ENCODE data around the gene DNAJC8. TPM values are rescaled to one million over a fixed set of nuclear protein-coding genes. Genes with fewer than 3 reads are reported as not detected.

Gene DNAJC8, protein sequence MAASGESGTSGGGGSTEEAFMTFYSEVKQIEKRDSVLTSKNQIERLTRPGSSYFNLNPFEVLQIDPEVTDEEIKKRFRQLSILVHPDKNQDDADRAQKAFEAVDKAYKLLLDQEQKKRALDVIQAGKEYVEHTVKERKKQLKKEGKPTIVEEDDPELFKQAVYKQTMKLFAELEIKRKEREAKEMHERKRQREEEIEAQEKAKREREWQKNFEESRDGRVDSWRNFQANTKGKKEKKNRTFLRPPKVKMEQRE
- 121 TPM for total RNA-seq (2013)
- polyA plus RNA-seq (100 to 1,000 TPM in 2 of 3 donors, 10 to 100 TPM in 1; 30.6 to 118 (median 113) TPM), polyA minus RNA-seq (17.3 and 41.1 TPM in 2 replicates), total RNA-seq (38.0 to 107 (median 61.0) reads per million in 11 experiments)

DNA sequence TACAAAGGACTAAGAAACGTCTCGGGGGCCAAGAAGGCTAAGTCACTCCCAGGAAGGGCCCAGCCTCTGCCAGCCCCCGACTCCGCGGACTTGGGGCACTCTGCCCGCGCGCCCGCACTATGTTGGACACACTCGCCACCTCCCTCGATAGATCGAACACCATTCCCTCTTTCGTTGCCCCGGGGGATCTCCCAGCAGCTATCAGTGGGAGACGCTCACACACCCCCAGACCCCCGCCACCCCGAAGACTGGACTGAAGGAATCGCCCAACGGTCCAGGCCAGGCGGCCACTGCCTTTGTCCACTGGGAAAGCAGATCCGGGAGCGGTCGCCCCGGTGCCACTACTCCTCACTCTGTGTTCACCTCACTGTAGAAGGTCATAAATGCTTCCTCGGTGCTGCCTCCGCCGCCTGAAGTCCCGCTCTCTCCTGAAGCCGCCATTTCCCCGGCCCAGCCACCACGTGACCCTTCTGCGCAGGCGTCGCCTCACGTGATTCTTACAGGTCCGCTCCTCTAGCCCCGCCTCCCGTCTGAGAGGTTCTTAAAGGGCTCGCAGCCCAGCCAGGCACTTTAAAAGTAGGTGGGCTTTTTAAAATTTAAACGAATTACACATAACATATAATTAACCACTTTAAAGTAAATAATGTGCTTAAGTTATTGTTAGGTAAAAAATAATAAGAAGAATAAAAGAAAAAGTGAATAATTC, at the start of gene DNAJC8:
Gene DNAJC8 (minus strand): TSS at position 472 of the 706 bp plus-strand sequence. CDS start 31 bp downstream, at position 441.
- Histone ChIP-seq H3K27ac (ENCODE audit: low read depth in 1 of 2, low read length in 2 of 2) (peak within 1 kb of the TSS; percentile 58 to 92), H3K4me3 (replicated peaks in 1 of 3; ENCODE audit: low read depth in 2 of 3, low read length in 3 of 3) (peak within 1 kb of the TSS; percentile 75 to 90 (median 84)), H3K27me3 (ENCODE audit: control insufficient read depth in 2 of 2, insufficient read depth in 2 of 2, low read length in 2 of 2) (no peaks in the 10 kb centered on the region), H3K4me1 (ENCODE audit: control insufficient read depth in 1 of 2, insufficient read depth in 2 of 2, low read length in 2 of 2) (peaks cover 35 to 43% of the 10 kb centered on the region in 2 donors), H4K20me1 (ENCODE audit: insufficient read depth, low read length) (no peaks in the 10 kb centered on the region), H2AFZ (ENCODE audit: insufficient read depth, low read depth, low read length, poor library complexity, severe bottlenecking) (peak within 1 kb of the TSS; percentile 91), H3K9me3 (replicated peaks in 1 of 2; ENCODE audit: control insufficient read depth in 1 of 2, insufficient read depth in 1 of 2, low read length in 2 of 2) (no peaks in the 10 kb centered on the region), H3K9ac (ENCODE audit: insufficient read depth, low read length, poor library complexity, severe bottlenecking) (peak within 1 kb of the TSS; percentile 91), H3K4me2 (replicated peaks; ENCODE audit: extremely low read depth, low read length, poor library complexity, severe bottlenecking) (peak within 1 kb of the TSS; percentile 77), H3K36me3 (replicated peaks in 1 of 2; ENCODE audit: control insufficient read depth in 1 of 2, insufficient read depth in 2 of 2, low read length in 2 of 2) (peaks cover 17 to 31% of the 10 kb centered on the region in 2 donors), H3K79me2 (ENCODE audit: insufficient read depth, low read length) (peaks cover 75% of the 10 kb centered on the region)
- 0% methylated on average over 30 of the region's 40 CpGs for WGBS (ENCODE audit: insufficient coverage)
- intact Hi-C loops (cut with micrococcal nuclease) = no loop called here
- peak within 1 kb of the TSS; percentile 98 to 100 (median 99) for H3K27ac Mint-ChIP-seq
- H3K9me3 Mint-ChIP-seq = no peaks in the 10 kb centered on the region
- H3K4me1 Mint-ChIP-seq = peaks cover 13% of the 10 kb centered on the region
- peaks cover 0 to 2% (median 0%) of the 10 kb centered on the region in 3 donors for H3K27me3 Mint-ChIP-seq (ENCODE audit: low read depth in 3 of 3)
- peak within 1 kb of the TSS; percentile 97 to 100 for H3K4me3 Mint-ChIP-seq
- H3K36me3 Mint-ChIP-seq = peaks cover 21 to 27% of the 10 kb centered on the region in 2 donors
- TF ChIP-seq, protein P1, sequence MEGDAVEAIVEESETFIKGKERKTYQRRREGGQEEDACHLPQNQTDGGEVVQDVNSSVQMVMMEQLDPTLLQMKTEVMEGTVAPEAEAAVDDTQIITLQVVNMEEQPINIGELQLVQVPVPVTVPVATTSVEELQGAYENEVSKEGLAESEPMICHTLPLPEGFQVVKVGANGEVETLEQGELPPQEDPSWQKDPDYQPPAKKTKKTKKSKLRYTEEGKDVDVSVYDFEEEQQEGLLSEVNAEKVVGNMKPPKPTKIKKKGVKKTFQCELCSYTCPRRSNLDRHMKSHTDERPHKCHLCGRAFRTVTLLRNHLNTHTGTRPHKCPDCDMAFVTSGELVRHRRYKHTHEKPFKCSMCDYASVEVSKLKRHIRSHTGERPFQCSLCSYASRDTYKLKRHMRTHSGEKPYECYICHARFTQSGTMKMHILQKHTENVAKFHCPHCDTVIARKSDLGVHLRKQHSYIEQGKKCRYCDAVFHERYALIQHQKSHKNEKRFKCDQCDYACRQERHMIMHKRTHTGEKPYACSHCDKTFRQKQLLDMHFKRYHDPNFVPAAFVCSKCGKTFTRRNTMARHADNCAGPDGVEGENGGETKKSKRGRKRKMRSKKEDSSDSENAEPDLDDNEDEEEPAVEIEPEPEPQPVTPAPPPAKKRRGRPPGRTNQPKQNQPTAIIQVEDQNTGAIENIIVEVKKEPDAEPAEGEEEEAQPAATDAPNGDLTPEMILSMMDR (IDR thresholded peaks at IDR 0.05) = no peak
- DNase-seq = peak; percentile 83 to 92 (median 90)

DNA sequence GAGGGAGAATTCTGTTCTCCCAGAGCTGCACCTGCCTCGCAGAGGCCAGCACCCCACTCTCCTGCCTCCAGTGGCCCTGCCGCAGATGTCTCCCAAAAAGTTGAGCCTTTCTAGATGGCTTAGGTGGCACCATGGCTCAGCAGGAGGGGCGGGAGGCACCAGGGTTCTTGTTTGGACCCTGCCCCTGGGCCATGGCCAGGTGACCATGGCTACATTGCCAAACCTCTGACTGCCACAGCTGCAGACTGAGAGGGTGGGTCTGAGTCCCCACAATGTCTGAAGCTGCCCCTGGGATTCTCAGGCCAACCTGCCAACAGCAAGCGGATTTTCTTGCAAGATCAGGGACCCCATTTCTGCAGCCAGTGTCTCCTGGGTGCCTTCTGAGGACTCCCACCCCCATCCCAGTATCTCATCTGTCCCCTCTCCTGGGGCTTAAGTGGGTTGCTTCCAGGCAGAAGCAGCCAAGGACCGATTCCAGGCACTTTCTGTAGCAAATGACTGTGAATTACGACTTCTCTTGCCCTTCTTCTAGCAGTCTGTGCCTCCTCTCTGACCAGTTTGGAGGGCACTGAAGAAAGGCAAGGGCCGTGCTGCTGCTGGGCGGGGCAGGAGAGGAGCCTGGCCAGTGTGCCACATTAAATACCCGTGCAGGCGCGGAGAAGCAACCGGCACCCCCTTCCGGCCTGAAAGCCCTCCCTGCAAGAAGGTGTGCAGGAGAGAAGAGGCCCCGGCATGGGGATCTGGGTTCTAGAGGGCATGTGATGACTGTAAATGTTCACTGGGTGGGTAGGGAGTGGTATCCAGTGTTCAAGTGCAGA, 49.0 kb upstream of the DNAJC8 start:
- intact Hi-C loops (cut with micrococcal nuclease) = no loop called here
- Mint-ChIP-seq H3K27ac (peak overlapping the region in 1 of 7 donors; percentile 37), H3K36me3 (peaks cover 44 to 56% of the 10 kb centered on the region in 2 donors), H3K9me3 (no peaks in the 10 kb centered on the region), H3K4me1 (peaks cover 33% of the 10 kb centered on the region), H3K27me3 (ENCODE audit: low read depth in 3 of 3) (peaks cover 0 to 4% (median 0%) of the 10 kb centered on the region in 3 donors), H3K4me3 (no peak overlapping the region)
- Histone ChIP-seq H3K4me1 (ENCODE audit: control insufficient read depth in 1 of 2, insufficient read depth in 2 of 2, low read length in 2 of 2) (peaks cover 19 to 26% of the 10 kb centered on the region in 2 donors), H3K9me3 (replicated peaks in 1 of 2; ENCODE audit: control insufficient read depth in 1 of 2, insufficient read depth in 1 of 2, low read length in 2 of 2) (no peaks in the 10 kb centered on the region), H3K27me3 (ENCODE audit: control insufficient read depth in 2 of 2, insufficient read depth in 2 of 2, low read length in 2 of 2) (no peaks in the 10 kb centered on the region), H4K20me1 (ENCODE audit: insufficient read depth, low read length) (no peaks in the 10 kb centered on the region), H3K79me2 (ENCODE audit: insufficient read depth, low read length) (no peaks in the 10 kb centered on the region), H3K36me3 (replicated peaks in 1 of 2; ENCODE audit: control insufficient read depth in 1 of 2, insufficient read depth in 2 of 2, low read length in 2 of 2) (peaks cover 20 to 50% of the 10 kb centered on the region in 2 donors), H3K9ac (ENCODE audit: insufficient read depth, low read length, poor library complexity, severe bottlenecking) (no peak overlapping the region), H3K4me2 (replicated peaks; ENCODE audit: extremely low read depth, low read length, poor library complexity, severe bottlenecking) (no peak overlapping the region), H3K27ac (ENCODE audit: low read depth in 1 of 2, low read length in 2 of 2) (no peak overlapping the region), H2AFZ (ENCODE audit: insufficient read depth, low read depth, low read length, poor library complexity, severe bottlenecking) (no peak overlapping the region), H3K4me3 (replicated peaks in 1 of 3; ENCODE audit: low read depth in 2 of 3, low read length in 3 of 3) (no peak overlapping the region)
- DNase-seq = no peak
- TF ChIP-seq, protein P1 (IDR thresholded peaks at IDR 0.05) = no peak
- WGBS (ENCODE audit: insufficient coverage) = 99% methylated on average over 14 of the region's 14 CpGs
